GM12892 (cell line): Measurements from ENCODE around the gene BIN1.
"Not testable (repeated sequence)": the region's sequence is repeated elsewhere in the genome, so short reads cannot be mapped to it uniquely, and the experiment has no call there.

ENCODE experiments used
- DNase-seq: peaks from one replicate; pipeline ENCODE4 v3.0.0; 2011; ENCODE audit not compliant: insufficient read length
- FAIRE-seq: peaks from 2 replicates; lab custom pipeline; 2011; peaks lifted over from hg19 to GRCh38; lab: Jason Lieb, UNC
- POLR2A ChIP-seq: IDR thresholded peaks from 2 replicates; pipeline ENCODE4 v1.6.1; 2011; ENCODE audit warnings: low read depth, low read length, control low read depth
- POLR2AphosphoS5 ChIP-seq: IDR thresholded peaks from 2 replicates; pipeline ENCODE4 v1.6.1; 2011; ENCODE audit warnings: low read depth, low read length, control low read depth
- TAF1 ChIP-seq: IDR thresholded peaks from 2 replicates; pipeline ENCODE4 v1.6.1; 2011; ENCODE audit warnings: low read depth, mild to moderate bottlenecking, control low read depth, low read length, borderline replicate concordance

Gene BIN1

GRCh38 chr2:127130421-127130820 is 23.5 kb upstream of the BIN1 start:
- DNase-seq: no peak
- FAIRE-seq: no peak
- TF ChIP-seq POLR2A (no peak), POLR2AphosphoS5 (no peak)

DNA sequence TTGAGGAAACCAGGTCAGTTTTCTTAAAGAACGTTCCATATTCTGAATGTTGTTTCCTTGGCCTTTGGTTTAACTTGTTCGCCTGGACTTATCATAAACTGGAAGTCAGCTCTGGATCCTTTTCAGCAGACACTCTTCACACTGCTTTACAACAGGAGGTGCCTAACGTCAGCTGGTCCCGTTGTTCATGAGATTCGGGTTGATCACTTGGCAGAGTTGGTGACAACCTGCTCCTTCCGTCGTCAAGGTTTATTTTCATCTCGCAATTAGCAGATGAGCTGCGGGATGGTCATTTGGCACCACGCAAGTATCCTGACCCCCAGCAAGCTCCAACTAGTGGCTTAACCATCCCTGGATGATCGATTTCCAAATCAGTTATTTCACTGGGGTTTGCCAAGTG is 23.0 kb upstream of the BIN1 start:
- FAIRE-seq: peak; percentile 44
- TF ChIP-seq POLR2A (no peak), TAF1 (no peak), POLR2AphosphoS5 (no peak)
- no peak for DNase-seq

GRCh38 chr2:127128445-127128904 is 21.5 kb upstream of the BIN1 start:
- DNase-seq (no peak), FAIRE-seq (peak; percentile 84)
- TF ChIP-seq TAF1 (no peak), POLR2AphosphoS5 (no peak), POLR2A (no peak)

- DNase-seq (no peak), FAIRE-seq (no peak)
- TF ChIP-seq POLR2A (no peak), TAF1 (no peak), POLR2AphosphoS5 (no peak)
Observed at GRCh38 chr2:127125821-127126220, 18.9 kb upstream of the BIN1 start.

DNA sequence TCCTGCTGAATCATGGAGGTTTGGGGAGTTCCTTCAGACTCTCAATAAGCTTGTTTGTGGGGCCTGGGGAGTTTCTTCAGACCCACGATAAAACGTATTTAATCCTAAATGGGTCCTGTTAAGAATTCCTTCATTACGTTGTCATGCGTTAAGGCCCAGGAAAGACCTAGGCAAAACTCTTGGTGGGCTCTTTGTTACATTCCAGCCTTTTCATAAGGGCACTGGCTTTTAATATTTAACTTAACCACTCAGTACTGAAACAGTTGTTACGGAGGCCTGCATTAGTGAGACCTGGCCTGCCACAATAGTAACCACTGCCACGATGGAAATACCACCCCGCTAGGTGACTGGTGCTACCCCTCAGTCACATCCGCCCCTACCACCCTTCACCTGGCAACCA is 17.5 kb upstream of the BIN1 start:
- DNase-seq (no peak), FAIRE-seq (no peak)
- TF ChIP-seq POLR2AphosphoS5 (no peak), TAF1 (no peak), POLR2A (no peak)

DNA sequence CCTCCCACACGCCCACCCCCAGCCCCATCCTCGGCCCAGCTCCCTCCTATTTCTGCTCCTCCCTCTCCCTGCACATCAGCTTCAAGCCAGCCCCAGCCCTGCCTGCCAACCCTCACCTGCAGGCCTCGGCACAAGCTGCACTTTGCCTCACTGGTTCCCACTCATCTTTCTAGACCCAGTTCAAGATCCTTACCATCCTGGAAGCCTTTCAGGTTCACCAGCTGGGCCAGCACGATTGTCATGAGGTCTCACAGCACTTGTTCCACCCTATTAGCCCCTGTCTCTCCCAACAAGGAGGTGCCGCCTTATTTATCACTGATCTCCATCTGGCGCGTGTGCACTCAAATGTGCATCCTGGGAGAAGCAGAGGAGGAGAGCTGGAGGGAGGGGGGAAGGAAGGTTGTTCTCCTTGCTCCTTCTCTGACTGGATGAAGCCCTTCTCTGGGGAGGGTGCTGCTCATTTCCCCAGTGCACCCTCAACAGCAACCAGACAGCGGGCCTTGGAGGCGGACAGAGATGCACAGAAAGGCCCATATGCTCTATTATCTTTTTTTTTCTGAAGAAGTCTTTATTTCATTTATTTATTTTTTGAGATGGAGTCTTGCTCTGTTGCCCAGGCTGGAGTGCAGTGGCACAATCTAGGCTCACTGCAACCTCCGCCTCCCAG is 15.5 kb upstream of the BIN1 start:
- TF ChIP-seq POLR2A (no peak), TAF1 (no peak), POLR2AphosphoS5 (no peak)
- no peak for DNase-seq
- FAIRE-seq: no peak

- FAIRE-seq: no peak
- DNase-seq: no peak
- TF ChIP-seq TAF1: no peak
- no peak for TF ChIP-seq POLR2A
- TF ChIP-seq POLR2AphosphoS5: no peak
Observed at GRCh38 chr2:127121776-127122176, 14.8 kb upstream of the BIN1 start.

DNA sequence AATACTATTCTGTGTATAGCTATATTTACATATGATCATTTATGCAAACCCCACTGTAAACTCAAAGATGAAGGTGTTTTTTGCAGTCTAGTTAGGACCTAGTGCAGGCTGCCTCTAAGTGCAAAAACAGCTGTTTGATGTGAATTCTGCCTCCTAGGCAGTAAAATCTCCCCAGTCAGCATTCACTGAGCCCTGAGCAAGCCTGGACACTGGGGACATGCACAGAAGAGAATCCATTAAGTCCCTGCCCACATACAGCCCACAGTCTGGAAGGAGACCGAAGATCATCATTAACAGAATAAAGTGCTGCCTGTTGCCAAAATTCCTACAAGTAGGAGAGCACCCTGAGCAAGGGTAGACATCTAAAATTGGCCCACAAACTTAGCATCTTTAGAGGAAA is 14.4 kb upstream of the BIN1 start:
- TF ChIP-seq POLR2A (no peak), TAF1 (no peak), POLR2AphosphoS5 (no peak)
- DNase-seq (no peak), FAIRE-seq (no peak)

- DNase-seq, FAIRE-seq: not testable (repeated sequence)
Observed at GRCh38 chr2:127120408-127120807, 13.5 kb upstream of the BIN1 start.

- no peak for FAIRE-seq
- no peak for DNase-seq
- TF ChIP-seq POLR2AphosphoS5: no peak
- TF ChIP-seq TAF1: no peak
- TF ChIP-seq POLR2A: no peak
Observed at GRCh38 chr2:127118467-127118866, 11.5 kb upstream of the BIN1 start.

DNA sequence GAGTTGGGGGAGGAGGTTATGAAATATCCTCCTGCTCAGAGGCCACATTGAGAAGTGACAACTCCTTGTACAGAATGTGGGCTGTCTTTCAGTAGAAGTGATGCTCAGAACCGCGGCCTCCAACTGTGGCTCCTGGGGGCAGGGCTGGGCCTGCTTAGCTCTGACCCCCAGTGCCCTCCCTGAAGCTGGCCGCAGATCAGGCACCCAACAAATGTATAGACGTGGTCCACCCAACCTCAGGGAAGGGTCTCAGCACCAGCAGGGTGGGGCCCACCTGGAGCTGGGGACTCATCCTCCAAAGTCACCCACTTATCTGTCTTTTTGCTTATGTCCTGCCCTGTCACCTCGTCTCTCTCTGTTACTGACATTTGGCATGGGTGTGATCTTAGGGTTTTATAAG is 11.1 kb upstream of the BIN1 start:
- FAIRE-seq: no peak
- DNase-seq: no peak
- TF ChIP-seq POLR2A (no peak), POLR2AphosphoS5 (no peak), TAF1 (no peak)

DNA sequence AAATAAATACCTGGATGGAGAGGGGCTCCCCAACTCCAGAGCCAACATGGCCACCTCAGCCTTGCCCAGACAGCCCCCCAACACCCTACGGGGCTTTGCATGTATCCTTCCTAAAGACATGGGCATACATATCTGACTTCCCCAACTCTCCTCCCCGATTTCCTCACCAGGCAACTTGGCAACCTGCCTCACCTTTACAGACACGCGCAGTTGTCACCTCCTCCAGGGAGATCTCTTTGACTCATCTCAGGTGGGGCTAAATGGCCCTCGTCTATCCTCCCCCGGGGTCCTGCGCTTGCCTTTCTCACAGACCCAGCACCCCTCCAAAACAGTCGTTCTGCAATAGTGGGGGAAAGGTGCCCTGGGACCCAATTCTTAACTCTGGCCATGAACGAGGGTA is 10.6 kb upstream of the BIN1 start:
- FAIRE-seq: no peak
- no peak for TF ChIP-seq TAF1
- no peak for TF ChIP-seq POLR2AphosphoS5
- no peak for TF ChIP-seq POLR2A
- no peak for DNase-seq

- DNase-seq (no peak), FAIRE-seq (no peak)
- TF ChIP-seq TAF1 (no peak), POLR2A (no peak), POLR2AphosphoS5 (no peak)
Observed at GRCh38 chr2:127115471-127116199, 8.7 kb upstream of the BIN1 start.

DNA sequence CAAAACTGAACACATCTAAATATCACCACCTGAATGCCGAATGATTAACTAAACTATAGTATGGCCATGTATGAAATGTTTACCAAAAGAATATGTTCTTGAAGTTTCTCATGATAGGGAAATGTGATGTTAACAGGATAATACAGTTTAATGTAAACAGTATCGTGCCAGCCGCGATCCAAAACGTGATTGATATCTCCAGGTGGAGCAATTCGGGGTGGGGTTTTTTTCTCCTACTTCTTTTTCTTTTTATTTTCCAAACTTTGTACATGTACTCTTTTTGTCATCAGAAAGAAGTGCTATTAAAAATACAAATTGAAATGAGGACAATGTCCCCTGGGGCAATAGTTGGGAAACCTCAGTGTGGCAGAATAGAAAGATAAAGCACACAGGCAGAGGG is 4.0 kb upstream of the BIN1 start:
- FAIRE-seq: no peak

More for the DNA sequence above, 4.0 kb upstream of the BIN1 start:
- DNase-seq: no peak
- no peak for TF ChIP-seq POLR2AphosphoS5
- TF ChIP-seq TAF1: no peak
- no peak for TF ChIP-seq POLR2A
